NOMO-1 (cell line): ENCODE measurements around the gene TTC7B.
A peak's percentile ranks its signal among the peaks of the same experiment; 100 is the strongest.

Source experiments
- DNase-seq, 2 experiments: peaks; one replicate each; lab custom pipeline; 2025; ENCODE audit not compliant: unreplicated experiment in 2 of 2; lab: John Stamatoyannopoulos, UW

The TTC7B gene

DNA sequence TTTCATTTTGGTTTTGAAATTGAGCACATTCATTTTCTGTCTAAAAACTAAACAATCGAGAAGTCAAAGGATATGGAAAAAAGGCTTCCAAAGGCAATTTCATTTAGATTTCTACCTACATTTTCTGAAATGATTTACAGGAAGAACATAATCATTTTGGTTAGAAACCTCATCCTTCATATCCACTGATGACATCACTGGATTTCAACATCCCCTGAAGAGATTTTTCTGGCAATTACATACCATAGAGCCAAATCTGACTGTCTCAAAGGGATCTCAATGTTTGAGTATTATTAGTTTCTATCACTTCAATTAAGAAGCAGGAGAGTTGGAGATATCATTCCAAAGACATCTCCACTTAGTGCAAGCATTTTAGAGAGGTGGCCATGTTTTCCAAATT lies 137.8 kb downstream of the TTC7B start:
- DNase-seq, result peak in 1 of 2 experiments; percentile 26

DNA sequence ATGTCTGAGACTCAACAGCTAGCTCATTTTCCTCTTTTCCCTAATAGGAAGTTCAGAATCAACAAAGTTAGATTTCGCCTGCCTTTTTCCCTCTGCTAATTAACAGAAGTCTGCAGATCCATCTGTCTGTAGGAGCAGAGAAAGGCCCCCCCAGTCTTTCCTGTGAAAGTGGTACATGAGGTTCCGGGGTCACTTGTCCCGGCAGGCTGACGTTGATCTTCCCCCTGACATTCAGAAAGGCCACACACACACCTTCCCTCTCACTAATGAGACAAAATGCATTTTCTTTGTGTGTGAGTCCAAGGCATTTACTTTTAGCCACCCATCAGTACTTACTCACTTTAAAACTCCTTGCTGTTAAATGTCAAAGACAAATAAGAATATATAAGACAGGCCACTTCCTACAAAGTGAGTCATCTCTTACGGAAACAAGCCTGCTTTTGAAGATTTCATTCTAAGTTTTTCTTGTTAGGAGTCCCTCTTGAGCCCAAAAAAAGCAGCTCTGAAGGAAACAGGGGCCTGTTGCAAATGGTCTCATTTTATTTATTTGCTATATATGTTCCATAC lies 138.7 kb downstream of the TTC7B start:
- peak in 1 of 2 experiments; percentile 43 for DNase-seq

DNA sequence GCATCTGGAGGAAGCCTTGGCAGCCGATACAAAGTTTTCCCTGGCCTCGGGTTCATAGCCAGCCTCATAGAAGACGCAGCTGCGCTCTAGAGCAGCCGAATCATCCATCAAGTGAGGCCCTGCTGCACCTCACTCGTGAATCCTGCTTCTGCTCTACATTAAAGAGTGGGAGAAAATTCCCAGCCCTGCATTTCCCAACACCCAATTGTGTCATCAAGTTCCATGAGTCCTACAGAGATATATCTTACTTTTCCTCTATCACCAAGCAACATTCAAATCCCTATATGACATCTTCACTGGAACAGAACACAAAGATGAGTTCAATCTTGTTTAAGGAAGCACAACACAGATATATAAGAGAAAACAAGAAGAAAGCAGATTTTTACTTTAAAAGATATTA lies 139.3 kb downstream of the TTC7B start:
- no peak for DNase-seq

GRCh38 chr14:90676356-90676755 lies 139.9 kb downstream of the TTC7B start:
- DNase-seq, result no peak

- DNase-seq, result peak in 1 of 2 experiments; percentile 19
These were observed 140.8 kb downstream of the TTC7B start for GRCh38 chr14:90675399-90675798.

GRCh38 chr14:90674716-90675115 lies 141.5 kb downstream of the TTC7B start:
- no peak for DNase-seq

GRCh38 chr14:90674043-90674670 lies 142.1 kb downstream of the TTC7B start:
- DNase-seq, result peak; percentile 36 to 38

GRCh38 chr14:90671382-90672234 lies 144.6 kb downstream of the TTC7B start:
- peak in 1 of 2 experiments; percentile 75 for DNase-seq

DNA sequence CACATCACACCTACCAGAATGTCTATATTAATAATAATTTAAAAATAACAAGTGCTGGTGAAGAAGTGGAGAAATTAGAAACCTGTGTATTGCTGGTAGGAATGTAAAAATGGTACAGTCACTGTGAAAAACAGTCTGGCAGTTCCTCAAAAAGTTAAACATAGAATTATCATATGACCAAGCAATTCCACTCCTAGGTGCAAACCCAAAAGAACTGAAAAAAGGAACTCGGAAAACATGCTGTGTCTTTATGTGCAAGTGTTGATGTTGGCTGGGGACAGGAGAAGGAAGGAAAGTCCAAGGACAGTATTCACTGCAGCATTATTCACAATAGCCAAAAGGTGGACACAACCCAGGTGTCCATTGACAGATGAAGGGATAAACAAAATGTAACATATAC lies 146.5 kb downstream of the TTC7B start:
- no peak for DNase-seq

DNA sequence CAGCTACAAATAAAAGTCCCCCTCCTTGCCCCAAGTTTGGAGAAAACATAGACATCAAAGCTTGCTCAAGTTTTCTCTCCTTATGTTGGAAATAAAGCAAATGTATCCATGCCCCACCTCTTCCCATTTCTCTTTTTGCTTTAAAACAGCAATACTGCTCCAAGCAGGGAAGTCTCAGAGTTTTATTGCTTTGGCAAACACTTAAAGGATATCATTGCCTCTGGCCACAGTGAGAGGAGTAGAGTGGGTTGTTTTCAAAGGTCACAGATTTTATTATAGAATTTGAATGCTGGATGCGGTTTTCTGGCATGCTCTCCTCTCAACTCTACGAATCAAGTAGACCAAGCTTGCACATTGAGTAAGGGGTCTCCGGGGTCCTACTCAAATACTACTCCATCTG lies 149.7 kb downstream of the TTC7B start:
- DNase-seq, result no peak

DNA sequence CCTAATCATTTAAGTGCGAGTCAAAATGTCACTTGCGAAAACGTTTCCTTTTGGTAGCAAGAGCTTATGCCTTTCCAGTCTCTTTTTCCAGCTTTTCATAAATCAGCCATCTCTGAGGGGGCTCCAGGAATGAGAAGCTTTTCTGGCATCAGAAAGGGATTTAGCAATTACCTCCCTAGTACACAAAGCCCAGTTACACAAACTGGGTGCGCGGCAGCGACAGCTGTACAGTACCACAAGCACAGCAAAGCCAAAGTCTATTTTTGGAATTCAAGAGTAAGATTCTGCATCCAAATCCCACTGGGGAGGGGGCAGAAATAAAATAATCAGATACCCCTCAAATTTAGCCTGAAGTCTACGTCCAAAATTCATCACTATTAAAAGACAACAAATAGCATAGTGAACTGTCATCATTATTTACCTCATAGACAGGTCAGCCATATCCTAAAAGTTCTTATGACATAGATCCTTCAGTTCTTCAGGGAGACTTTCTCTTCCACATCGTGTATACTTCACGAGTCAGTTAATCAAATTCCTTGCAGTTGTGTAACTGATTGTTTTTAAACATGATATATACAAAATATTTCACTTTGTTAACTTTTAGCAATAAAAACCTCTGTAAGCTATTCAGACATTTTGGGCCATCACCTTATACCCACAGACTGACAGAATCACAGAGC lies 150.8 kb downstream of the TTC7B start:
- no peak for DNase-seq

GRCh38 chr14:90664911-90665310 lies 151.3 kb downstream of the TTC7B start:
- no peak for DNase-seq

GRCh38 chr14:90663680-90664079 lies 152.6 kb downstream of the TTC7B start:
- no peak for DNase-seq

DNA sequence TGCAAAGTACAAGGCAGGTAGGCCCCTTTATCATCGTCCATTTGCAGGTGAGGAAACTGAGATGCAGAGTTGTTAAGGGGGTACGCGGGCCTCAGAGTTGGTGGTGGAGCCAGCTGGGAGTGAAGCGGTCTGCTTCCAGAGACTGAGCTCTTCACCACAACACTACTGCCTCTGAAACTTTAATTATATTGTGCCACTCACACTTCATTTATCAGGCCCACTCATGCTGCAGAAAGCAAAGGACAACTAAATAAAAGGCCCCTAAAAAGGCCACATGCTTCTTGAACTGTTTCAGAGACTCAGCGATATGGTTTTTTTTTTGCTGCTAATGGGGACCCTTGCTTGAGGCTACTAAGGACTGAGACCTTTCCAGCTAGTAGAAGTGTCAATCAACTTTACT lies 153.1 kb downstream of the TTC7B start:
- no peak for DNase-seq

DNA sequence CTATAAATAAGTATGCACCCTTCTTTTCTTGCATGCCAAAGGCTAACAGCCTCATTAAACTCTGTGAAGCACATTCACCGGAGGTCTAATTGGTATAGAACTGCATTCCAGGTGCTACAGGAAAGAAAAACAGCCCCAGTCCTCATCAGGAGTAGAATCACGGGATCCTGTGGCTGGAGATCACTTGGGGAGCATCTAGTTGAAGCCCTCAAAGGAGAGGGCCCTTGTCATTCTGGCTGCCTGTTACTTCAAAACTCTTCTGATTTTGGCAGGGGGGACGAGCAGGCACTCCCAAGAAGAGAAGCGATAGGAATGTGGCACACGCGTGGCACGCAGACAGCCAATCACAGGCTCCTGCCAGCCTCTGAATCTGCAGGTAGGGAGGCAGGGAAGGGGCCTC lies 154.4 kb downstream of the TTC7B start:
- no peak for DNase-seq

DNA sequence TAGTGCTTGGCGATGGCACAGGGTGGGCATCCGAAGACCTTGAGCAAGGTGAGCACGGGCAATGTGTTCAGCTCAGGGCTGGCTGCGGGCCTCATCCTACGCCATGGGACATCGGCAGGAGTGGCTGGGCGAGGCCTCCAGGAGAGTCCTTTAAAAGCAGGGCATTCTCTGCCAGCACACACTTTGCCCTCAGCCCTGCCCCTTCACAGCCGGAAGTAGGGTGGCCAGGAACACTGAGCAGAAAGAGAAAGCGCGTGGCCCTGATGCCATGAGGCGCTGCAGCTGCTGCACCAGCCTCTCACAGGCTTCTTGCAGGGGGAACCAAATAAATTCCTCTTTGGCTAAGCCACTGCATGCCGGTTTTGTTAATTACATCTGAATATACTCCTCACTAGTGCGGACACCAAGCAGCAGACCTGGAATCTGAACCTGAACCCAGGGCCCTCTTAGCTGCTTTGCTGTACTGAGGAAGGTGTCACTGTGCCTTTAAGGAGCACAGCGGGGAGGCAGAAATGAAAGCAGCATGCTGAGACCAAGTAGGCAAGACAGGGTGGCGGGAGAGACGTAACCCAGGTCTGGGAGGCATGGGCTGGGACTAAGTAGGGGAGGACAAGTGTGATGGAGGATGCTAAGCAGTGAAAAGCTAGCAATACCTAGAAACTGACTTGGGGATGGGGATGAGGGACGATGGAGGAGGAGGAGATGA lies 155.2 kb downstream of the TTC7B start:
- no peak for DNase-seq

DNA sequence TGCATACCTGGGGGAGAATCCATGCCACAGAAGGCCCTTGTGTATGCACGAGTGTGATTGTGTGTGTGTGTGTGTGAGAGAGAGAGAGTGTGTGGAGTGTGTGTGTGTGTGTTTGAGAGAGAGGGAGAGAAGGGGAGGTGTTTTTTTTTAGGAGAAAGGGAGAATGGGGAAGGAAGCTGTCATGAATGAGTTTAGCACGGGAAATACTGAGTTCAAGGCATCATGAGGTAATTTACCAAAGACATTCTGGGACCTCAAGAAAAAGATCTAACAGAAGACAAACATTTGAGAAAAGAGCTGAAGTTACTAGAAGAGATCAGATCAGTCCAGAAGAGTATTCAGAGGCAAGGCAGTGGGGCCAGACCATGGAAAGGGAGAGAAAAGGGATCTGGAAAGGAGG lies 157.1 kb downstream of the TTC7B start:
- no peak for DNase-seq

DNA sequence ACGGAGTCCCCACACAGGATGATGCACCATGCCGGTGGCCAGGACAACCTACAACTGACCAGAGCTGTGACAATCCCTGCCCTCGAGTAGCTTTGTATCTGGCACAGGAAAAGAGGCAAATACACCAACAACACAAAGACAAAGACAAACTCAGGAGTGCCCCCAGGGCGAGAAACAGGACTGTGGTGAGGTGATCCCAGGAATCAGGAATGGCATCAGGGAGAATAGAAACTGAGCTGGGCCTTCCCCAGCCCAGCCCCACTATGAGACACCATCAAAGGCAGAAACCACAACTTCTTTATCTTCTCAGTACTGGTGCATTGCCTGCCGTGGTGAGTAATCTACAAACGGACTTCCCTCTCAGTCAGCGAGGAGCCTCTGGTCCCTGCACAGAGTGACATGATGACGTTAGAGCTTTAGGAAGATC lies 157.7 kb downstream of the TTC7B start:
- peak; percentile 71 to 87 for DNase-seq

GRCh38 chr14:90656973-90657372 lies 159.3 kb downstream of the TTC7B start:
- no peak for DNase-seq

DNA sequence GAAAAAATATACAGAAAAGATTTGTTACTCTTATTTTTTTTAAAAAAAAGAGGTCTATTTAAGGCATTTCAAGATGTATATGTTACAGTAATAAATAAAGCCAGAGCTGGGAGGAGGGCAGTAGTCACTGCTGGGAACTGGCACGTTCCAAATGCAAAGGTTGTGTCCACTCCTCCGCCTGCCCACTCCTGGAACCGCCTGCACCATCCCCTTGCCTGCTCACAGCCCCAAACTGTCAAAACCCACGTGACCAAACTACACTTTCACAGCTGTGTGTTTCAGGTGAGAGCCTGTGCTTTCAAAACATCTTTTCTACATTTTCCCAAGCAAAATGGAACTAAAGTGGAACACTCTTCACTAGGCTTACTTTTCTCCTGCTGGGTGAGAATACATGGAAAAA lies 160.4 kb downstream of the TTC7B start:
- no peak for DNase-seq

DNA sequence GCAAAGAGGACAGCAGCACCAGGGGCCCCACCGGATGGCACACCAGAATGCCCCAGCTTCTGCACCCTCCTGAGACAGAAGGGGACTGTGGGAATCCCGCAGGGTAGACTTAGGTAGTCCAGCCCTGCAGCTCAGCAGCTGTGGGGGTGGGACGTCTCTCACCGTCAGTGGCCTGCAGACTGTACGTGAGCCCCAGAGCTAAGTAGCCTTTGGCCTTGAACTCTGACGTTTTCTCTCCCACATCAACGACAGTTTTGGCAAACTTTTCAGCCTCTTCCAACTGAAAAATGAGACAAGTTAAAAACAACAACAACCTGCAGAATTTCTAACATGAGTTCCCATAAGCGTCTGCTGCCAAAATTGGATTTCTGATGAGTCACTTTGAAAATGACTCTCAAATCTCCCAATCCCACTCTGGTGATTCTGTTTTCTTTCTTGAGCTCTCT lies 161.4 kb downstream of the TTC7B start:
- DNase-seq, result no peak
